Measurements from ENCODE around the gene WDR27.
"Not testable (repeated sequence)": the region's sequence is repeated elsewhere in the genome, so short reads cannot be mapped to it uniquely, and the experiment has no call there.

The WDR27 gene

GRCh38 chr6:169479783-169480495 is 221.9 kb downstream of the WDR27 start:
- no peak for DNase-seq (ENCODE audit: low read depth in 2 of 2)

- DNase-seq (ENCODE audit: low read depth in 2 of 2) = no peak
Measured at GRCh38 chr6:169474362-169474761, 227.5 kb downstream of the WDR27 start.

- DNase-seq (ENCODE audit: low read depth in 2 of 2) = no peak
Measured at GRCh38 chr6:169473663-169474062, 228.2 kb downstream of the WDR27 start.

DNA sequence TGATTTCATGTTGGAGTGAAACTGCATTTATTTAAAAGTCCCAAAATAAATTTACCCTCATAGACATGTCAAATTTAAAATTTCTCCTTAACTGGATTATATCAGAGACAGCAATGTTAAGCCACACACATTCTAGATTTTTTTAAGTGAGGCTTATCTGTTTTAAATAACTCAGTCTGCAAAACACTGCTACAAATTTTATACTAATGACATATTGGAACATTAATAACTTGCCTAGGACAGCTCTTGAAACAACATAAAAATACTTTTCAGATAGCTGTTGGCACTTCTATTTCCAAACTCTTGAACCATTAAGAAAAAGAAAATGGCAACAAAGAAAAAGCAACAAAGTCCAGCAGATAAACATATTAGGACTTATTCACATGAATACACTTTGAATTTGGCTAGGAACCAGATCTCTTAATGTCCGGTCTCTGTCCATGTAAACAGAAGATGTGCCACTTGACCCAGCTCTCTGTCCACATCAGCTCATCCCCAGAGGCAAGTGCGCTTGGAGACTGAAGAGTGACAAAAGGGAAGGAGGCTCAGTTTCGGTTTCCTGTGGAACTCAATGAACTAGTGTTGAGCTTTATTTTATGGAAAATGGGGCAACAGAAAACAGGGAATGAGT is 228.9 kb downstream of the WDR27 start:
- no peak for DNase-seq (ENCODE audit: low read depth in 2 of 2)

- DNase-seq (ENCODE audit: low read depth in 2 of 2) = no peak
Measured at GRCh38 chr6:169470790-169471189, 231.0 kb downstream of the WDR27 start.

- DNase-seq (ENCODE audit: low read depth in 2 of 2) = no peak
Measured at GRCh38 chr6:169469028-169469427, 232.8 kb downstream of the WDR27 start.

DNA sequence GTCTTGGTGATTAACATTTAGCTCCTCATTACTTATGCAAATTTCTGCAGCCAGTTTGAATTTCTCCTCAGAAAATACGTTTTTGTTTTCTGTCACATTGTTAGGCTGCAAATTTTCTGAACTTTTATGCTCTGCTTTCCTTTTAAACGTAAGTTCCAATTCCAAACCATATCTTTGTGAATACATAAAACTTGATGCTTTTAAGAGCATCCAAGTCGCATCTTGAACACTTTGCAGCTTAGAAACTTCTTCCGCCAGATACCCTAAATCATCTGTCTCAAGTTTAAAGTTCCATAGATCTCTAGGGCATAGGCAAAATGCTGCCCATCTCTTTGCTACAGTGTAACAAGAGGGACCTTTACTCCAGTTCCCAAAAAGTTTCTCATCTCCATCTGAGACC is 234.1 kb downstream of the WDR27 start:
- DNase-seq (ENCODE audit: low read depth in 2 of 2) = not testable (repeated sequence)

DNA sequence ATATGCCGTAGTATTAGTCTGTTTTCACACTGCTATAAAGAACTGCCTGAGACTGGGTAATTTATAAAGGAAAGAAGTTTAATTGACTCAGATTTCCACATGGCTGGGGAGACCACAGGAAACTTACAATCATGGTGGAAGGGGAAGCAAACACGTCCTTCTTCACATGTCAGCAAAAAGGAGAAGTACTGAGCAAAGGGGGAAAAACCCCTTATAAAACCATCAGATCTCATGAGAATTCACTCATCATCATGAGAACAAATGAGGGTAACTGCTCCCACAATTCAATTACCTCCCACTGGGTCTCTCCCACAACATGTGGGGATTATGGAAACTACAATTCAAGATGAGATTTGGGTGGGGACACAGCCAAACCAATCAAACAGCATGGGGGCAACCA is 235.6 kb downstream of the WDR27 start:
- not testable (repeated sequence) for DNase-seq (ENCODE audit: low read depth in 2 of 2)

- DNase-seq (ENCODE audit: low read depth in 2 of 2) = no peak
Measured at GRCh38 chr6:169457762-169458161, 244.1 kb downstream of the WDR27 start.

DNA sequence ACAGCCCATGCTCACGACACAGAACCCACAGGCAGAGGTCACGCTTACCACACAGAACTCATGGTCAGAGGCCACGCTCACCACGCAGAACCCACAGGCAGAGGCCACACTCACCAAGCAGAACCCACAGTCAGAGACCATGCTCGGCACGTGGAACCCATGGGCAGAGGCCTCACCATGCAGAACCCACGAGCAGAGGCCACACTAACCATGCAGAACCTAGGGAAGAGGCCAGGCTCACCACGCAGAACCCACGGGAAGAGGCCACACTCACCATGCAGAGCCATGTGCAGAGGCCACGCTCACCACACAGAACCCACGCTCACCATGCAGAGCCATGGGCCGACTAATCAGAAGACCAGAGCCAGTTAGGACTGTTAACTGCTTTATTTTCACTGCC is 245.0 kb downstream of the WDR27 start:
- DNase-seq (ENCODE audit: low read depth in 2 of 2) = no peak

DNA sequence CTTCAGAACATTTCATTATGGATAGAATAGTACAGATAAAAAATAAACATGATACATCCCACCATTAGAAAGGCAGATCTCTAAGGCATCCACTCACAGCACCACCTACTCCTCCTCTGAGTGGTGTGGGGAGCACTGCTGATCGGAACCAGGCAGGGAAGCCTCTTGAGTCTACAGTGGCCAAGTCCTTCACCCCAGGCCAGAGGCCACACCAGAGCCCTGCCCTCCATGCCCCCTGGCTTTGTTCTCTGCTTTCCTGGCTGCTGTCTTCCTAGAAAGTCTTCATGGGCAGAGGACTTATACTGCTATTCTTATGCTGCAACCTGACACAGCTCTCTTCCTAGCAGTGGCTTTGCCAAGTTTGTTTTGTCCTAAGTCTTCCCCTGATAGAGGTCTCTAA is 246.4 kb downstream of the WDR27 start:
- no peak for DNase-seq (ENCODE audit: low read depth in 2 of 2)

DNA sequence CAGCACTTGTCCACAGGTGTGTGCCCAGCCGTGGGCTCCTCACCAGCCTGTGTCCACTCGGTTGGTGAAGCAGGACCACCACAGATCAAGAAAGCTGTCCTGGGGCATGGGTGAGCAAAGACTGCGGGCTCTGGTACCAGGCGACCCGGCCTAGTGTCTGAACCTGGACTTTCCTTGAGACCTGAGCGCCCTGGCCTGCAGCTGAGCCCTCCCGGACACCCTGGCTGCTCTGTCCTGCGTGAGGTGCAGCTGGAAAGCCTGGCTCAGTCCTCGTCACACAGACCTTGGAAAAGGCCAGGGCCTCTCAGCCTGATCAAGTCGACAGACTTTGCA is 247.0 kb downstream of the WDR27 start:
- DNase-seq (ENCODE audit: low read depth in 2 of 2) = no peak

DNA sequence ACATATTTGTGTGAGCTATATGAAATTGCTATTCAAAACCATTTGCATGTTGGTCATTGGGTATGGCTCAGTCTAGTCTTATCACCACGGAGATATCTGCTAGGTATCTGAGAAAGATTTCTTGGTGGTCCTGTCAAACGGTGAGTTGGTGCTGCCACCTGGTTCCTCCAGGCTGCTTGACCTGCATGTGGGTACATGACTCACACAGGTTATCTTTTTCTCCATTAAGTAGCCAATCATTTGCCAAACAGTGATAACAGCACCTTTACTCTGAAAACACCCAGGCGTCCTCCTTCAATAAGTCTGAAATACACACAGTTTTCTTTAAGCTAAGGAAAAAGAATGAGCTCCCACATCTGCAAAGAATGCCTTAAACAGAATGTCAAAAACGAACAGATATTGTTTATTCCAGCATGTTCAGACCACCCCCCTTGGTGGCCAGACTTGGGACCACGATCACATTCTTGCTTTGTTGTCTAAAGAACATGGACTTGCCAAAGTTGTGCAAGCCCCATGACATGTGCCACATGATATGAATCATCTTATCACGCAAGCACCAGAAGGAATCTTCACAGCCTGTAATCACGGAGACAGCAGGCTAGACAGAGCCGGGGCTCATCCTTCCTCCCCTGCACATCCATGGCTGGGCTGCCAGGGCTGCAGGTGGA is 247.5 kb downstream of the WDR27 start:
- no peak for DNase-seq (ENCODE audit: low read depth in 2 of 2)

- DNase-seq (ENCODE audit: low read depth in 2 of 2) = no peak
Measured at GRCh38 chr6:169452869-169453620, 248.8 kb downstream of the WDR27 start.

GRCh38 chr6:169452117-169452868 is 249.5 kb downstream of the WDR27 start:
- DNase-seq (ENCODE audit: low read depth in 2 of 2) = no peak

GRCh38 chr6:169451065-169451838 is 250.6 kb downstream of the WDR27 start:
- DNase-seq (ENCODE audit: low read depth in 2 of 2) = no peak

DNA sequence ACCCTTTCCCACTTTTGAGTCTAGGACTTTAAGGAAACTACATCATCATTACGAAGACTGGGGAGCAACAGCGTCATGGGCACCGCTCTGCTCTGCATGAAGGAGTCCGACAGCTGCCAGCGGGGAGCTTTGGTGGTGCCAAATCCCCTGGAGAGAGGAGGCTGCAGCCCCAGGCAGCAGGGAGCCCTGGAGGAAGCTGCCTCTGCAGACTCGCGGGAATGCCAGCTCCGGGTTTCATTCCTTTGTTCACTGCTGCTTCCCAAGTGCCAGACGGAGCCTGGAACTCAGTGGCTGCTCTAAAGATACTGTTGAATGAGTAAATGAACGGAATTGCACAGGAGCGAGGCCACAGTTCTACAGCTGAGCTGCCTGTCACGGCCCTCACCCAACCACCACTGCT is 251.7 kb downstream of the WDR27 start:
- no peak for DNase-seq (ENCODE audit: low read depth in 2 of 2)

GRCh38 chr6:169449221-169449620 is 252.6 kb downstream of the WDR27 start:
- no peak for DNase-seq (ENCODE audit: low read depth in 2 of 2)

DNA sequence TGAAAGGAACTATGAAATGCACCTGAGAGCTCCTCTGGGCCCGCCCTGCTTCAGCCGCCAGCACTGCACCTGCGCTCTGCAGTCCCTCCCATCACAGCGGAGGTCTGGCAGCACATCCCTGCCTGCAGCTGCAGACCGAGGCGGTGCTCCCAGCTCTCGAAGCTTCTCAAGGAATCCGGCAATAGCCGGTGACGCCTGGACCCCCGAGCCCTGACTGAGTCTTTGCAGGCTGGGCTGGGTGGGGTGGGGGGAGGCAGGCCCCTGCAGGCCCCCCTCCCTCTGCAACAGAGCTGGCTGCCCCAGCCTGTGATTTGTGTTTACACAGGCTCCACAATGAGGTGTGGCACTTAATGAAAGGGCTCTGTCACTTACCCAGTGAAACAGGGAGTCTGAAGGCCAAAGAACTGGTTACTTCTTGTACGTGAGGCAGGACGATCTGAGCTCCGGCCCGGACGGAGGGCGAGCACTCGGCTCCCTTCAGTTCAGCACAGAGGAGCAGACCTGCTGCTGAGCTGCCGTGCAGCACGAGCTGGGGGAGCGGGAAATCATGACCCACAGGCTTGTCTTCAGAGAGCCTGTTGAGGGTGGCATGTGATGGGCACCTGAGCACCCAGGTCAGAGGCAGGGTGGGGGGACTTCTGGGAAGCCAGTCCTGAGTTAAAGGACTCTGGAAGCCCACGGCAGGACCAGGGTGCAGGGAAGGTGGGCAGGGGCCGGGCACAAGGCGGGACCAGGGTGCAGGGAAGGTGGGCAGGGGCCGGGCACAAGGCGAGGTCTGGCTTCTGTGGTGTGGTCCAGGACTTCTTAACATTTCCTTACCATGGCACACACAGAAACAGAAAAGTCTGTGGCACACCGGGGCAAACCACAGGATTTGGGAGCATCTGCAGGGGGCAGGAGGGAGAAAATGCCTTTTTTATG is 255.9 kb downstream of the WDR27 start:
- DNase-seq (ENCODE audit: low read depth in 2 of 2) = no peak

- DNase-seq (ENCODE audit: low read depth in 2 of 2) = no peak
Measured at GRCh38 chr6:169445227-169445626, 256.6 kb downstream of the WDR27 start.

Measured in stimulated activated CD8-positive, alpha-beta memory T cell treated with anti-CD3 and anti-CD28 coated beads, Interleukin-2, amount 100 ng/mL, for 48 hours (primary cell).